ENCODE measurements around the gene CCDC83.

DNA sequence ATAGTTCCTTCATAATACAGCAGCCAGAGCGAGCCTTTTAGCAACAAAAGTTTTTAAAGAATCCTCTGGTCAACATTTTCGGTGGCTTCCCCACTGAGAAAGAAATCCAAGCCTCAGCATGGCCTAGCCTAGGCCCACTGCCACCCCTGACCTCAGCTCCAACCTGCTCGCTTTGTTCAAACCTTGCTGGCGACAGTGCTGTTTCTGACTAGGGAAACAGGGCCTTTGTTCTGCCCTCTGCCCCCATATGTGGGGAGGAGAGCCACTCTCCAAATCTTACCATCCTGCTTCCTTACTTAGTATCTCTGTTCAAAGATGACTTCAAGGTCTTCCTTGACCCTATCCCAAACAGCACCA lies 95.8 kb downstream of the CCDC83 start:
- TF ChIP-seq, protein P1, sequence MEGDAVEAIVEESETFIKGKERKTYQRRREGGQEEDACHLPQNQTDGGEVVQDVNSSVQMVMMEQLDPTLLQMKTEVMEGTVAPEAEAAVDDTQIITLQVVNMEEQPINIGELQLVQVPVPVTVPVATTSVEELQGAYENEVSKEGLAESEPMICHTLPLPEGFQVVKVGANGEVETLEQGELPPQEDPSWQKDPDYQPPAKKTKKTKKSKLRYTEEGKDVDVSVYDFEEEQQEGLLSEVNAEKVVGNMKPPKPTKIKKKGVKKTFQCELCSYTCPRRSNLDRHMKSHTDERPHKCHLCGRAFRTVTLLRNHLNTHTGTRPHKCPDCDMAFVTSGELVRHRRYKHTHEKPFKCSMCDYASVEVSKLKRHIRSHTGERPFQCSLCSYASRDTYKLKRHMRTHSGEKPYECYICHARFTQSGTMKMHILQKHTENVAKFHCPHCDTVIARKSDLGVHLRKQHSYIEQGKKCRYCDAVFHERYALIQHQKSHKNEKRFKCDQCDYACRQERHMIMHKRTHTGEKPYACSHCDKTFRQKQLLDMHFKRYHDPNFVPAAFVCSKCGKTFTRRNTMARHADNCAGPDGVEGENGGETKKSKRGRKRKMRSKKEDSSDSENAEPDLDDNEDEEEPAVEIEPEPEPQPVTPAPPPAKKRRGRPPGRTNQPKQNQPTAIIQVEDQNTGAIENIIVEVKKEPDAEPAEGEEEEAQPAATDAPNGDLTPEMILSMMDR (IDR thresholded peaks at IDR 0.05) = no peak
- no peak for TF ChIP-seq POLR2A (IDR thresholded peaks at IDR 0.05)

Measured in lower leg skin (tissue), 3 donors.